CD1c-positive myeloid dendritic cell (primary cell): ENCODE measurements around the gene CMIP.
A peak's percentile ranks its signal among the peaks of the same experiment; 100 is the strongest.

Source experiments
- DNase-seq: peaks from one replicate; pipeline ENCODE4 v3.0.0-alpha.2; 2016; ENCODE audit errors: extremely low spot score

CMIP gene

DNA sequence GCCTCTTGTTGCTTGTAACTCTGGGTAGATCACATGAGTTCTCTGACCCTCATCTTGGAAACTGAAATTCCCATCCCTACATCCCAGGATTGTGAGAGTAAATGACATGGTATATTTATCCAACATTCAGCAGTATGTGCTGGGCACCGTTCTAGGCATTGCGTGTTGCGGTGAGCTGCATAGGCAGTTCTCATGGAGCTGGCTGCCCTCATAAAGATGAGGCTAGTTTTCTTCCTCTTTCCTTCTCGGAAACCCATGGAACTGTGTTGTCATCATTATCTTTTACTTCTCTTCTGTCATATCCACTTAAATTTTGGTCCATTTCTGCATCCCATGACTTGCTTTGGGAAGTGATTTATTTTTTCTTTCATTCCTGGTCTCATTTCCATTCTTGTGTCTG, 17.2 kb downstream of the CMIP start:
- peak; percentile 77 for DNase-seq

DNA sequence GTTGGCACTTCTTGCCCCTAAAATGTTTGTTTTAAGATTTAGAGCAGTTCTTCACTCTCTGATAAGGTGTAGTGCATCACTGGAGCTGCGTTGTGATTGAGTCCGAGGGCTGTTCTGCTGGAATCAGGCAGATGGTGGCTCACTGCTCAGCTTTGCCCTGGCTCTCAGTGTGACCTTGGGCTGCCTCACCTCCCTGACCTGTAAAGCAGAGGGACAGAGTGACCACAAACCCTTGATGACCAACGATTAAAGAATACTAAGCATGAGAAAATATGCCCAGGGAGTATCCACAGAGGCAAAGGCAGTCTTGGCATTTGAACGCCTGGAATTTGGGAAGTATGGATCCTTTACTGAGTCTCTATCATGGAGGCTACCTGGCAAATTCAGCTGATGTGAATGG, 18.1 kb downstream of the CMIP start:
- no peak for DNase-seq

DNA sequence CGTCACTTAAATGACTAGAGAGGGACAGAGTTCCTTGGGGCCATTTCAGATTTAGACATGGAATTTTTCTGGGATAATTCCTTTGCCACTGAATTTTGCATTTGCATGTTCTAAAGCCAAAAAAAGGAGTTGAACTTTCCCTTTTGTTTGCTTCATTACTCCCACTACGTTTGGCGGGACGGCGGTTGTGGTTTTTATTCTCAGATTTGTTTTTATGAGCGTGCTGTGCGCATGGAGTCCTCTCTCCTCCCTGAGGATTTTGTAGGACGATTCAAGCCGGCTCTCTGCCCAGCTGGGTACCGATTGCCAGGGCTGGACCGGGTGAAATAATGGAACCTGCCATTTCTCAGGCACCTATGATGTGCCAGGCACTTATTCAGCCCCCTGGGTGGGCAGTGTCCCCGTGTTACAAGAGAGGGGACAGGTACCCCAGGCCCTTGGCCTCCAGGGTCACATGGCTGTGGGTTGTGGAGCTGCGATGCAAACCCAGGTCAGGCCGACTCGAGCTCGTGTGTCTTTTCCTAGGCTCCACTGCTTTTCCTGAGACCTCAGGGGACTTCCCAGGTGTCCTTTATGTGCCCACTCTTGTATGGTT, 18.8 kb downstream of the CMIP start:
- no peak for DNase-seq

DNA sequence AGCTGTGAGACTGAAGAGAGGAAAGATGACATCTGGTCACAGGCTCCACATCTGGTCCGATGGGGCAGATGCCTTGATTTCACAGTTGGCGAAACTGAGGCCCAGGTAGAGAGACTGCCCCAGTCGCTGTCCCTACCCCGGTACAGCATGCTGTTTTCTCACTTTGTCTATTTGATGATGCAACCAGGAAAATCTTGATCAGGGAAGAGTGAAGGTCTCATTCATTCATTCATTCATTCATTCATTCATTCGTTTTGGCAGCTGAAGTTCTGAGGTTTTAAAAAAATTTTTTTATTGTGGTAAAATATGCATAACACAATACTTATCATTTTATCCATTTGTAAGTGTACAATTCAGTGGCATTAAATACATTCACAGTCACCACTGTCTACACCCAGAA, 19.7 kb downstream of the CMIP start:
- DNase-seq, result no peak

DNA sequence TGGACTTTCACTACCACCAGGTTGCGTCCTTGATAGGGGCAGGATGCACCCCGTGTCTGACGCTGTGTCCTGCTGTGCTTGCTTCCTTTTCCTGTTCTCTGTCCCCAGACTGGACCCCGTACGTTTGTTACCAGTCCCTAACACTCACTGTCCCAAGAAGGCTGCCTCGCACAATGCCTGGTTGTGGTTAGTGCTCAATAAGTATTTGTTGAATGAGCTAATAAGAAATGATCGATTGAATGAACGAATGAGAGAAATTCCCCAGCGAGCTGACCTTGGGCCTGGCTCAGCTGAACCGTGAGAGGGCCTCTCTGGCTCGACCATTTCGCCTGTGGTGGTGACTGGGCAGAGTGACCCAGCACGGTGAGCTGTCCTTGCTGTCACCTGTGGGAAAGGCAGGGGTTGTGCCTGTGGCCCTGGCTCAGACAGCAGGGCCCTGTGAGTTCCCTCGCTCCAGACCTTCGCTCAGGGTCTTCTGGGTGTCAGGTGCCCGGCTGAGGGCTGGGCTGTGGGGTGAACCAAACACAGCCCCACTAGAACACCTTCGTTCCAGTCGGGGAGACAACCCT, 20.9 kb downstream of the CMIP start:
- DNase-seq, result no peak

DNA sequence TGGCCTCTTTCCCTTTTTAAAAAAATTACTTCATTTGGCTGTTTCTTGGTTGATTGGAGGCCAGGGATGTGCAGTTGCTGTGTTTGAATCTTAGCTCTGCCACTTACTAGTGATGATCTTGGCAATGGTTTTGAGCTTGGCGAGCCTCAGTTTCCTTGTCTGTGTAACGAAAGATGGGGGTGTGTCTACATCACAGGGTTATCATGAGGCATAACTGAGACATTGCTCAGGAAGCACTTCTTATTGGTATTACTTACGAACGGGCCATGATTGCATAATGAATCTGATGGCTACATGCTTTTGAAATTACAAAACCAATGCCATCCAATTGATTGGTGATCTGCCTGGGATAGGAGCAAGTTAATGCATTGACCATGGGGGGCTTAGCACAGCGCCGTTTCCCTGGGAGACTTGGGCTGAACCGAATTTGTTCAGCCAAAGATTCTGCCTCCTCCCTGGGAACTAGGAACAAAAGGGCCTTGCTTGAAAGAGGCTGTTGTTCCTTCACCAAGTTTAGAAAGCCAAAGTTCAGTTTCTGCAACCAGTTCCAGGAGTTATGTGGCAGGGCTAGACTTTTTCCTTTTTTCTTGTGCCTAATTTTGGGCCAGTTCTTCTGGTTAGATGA, 21.9 kb downstream of the CMIP start:
- no peak for DNase-seq

DNA sequence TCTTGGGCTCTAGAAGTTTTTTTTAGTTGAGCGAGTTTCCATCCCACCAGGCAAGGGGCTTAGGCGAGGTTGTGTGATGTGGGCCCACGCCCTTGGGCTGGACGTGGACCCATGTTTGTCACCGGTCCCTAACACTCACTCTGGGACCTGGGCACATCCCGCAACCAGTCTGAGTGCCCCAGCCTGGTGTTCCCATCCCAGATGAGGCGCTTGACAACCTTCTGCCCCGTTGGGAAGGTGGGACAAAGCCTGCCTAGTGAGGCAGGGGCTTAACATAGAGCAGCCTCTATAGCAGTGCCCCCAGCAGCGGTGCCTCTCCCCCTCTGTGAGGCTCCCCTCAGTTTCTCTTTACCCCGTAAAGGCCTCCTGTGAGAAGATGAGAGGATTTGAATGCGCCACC, 22.5 kb downstream of the CMIP start:
- DNase-seq, result no peak

DNA sequence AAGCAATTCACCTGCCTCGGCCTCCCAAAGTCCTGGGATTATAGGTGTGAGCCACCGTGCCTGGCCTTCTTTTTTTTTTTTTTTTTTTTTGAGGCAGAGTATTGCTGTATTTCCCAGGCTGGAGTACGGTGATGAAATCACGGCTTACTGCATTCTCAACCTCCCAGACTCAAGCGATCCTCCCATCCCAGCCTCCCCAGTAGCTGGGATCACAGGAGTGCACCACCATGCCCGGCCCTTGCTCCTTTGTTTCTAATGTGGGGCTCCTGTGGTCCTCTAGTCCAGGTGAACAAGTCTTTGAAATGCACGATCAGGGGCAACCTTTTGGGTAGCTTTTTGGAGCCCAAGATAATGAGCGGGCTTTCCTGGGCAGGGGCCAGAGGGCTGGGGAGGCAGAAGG, 23.2 kb downstream of the CMIP start:
- no peak for DNase-seq

DNA sequence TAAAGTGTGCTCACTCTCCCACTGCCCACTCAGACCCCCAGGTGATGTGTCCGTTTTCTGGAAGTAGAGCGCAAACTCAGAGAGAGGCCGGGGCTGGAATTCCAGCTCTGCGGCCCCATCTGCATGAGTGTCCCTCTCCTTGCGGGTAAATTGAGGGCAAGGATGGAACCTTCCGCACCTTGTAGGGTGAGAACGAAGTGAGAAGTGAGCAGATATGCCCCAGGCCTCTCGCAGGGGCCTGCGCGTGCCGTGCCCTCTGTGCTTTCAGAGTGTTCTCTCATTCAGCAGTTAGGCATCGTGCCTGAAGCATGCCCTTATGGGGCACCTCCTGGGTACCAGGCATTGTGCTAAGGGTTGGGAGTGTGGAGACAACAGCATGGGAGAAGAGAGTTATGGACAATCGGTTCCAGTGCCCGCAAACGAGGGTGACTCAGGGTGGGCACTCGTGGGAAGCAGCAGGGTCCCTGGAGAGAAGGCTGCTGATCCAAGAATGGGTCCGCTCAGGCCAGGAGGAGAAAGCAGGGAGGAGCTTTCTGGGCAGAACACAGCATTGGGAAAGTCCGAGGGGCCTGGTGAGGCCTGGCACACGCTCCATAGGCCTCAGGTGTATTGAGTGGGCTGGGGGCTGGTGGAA, 23.8 kb downstream of the CMIP start:
- DNase-seq, result no peak

DNA sequence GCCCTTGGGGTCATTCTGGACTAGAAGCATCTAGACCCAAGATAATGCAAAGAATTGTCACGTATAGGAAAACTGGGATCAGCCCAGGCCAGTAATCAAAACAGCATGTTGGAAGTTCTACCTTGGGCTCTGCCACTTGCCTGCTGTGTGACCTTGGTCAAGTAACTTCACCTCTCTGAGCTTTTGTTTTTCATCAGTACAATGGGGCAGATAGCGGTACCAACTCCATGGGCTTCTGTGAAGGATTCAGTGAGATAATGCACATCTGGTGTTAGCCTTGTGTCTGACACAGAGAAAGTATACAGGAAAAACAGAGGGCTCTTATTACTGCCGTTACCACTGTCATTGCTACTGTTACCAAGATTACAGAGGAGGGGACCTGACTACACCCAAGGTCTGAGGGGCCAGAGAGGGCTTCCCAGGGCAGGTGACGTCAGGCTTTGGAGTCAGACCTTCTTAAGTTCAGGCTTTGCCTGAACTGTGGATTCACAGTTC, 24.6 kb downstream of the CMIP start:
- DNase-seq, result no peak

DNA sequence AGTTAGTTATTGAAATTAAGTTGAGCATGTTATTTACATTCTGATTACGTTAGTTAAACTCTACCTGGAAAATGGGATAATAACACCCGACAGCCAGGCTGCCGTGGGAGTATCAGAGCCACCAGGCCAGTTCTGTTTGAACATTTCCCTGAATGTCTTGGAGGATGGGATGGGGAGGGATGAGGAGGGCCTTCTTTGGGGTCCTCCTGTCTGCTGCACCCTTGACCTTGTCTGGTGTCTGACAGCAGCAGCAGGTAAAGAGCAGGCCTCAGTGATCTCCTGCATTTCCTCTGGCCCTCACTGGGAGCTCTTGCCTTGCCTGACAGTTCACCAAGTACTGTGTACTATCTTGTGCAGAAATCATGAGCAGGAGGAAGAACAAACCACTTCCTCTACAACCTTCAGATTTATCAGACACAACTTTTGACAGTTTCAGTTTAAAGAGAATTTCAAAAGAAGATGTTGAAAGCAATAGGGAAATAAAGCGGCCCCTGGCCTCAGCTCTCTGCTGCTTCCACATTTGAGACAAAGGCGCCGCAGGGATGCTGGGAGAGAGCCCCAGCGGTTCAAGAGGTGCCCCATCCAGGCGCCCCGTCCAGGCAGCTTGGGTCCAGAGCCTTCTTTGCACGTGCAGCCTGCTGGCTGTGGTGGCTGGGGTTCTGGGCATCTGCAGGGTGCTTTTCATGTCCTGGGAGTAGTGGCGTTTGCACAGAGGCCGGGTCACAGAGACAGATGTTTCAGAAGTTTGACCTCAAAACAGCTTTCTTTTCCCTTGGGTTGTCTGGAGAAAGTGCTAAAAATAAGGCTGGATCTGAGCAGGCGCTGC, 25.3 kb downstream of the CMIP start:
- DNase-seq, result peak; percentile 92

DNA sequence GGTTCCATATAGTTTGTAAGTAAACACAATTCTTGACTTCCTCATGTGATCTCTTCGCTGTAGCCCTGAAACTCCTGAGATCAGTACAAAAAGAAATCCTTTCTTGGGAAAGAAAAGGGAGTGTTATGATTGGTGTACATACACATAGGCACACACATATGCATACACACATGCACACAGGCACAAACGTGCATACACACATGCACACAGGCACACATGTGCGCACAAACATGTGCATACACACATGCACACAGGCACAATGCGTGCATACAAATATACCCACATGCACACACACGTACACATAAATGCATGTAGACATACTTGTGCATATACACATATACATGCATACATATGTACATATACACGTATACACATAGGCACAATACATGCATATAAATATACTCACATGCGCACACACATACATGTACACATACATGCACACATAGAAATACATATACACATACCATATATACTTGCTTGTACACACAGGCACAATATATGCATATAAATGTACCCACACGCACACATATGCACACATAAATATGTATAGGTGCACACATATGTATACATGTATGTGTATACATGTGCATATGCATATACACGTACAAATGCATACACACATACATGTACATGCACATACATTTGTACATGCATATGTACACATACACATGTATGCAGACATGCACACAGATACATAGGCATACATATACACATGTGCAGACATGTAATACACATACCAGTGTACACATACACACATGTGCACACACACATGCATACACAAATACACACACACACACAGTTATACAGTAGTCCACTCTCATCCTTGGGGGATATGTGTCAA, 26.4 kb downstream of the CMIP start:
- DNase-seq, result no peak

DNA sequence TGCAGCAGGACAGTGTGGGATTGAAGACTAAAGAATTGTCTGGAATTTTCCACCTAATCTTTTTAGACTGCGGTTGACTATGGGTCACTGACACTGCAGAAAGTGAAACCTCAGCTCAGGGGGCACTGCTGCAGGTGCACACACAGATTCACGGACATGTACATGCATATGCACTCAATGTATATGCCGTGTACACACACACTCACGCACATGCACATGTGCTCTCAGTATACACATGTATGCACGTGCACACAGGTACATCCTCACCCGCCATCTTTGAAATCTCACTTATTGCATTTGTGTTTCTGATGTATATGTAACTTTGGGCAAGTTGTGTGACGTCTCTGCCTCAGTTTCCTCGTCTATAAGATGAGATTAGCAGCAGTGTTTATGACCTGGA, 27.3 kb downstream of the CMIP start:
- DNase-seq, result no peak

DNA sequence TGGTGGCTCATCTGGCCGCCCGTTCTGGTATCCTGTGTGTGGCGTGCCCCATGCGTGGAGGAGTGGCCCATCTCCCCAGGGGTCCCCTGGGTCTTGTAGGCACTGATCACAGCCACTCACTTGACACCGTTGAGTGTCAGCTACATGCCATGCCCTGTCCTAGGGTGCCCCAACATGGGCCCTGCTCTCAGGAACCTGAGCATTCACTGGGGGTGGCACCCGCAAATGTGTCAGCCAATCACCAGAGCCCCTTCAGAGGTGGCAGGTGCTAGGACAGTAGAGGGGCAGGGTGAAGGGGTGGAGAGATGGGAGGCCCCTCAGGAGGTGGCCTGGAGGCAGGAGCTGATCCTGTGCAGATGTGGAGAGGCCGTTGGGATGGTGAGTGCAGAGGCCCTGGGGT, 27.8 kb downstream of the CMIP start:
- no peak for DNase-seq

DNA sequence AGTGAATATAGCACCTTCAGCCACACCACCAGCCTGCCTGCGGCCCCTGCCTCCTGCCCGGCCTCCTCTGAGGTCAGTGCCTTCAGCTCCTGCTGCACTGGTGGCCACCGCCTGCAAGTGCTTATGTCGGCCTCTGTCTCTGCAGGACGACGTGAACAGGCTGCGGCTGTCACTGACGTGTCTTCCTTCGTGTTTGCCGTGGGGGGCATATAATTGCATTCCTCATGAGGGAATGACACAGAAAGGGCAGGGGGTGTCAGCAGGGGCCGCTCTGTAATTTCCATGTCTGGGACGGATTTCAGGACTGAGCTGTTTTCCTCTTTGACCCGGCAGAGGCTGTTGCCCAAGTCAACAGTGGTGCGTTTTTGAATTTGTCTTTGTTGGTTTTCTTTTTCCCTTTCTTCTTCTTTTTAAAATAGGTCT, 28.5 kb downstream of the CMIP start:
- no peak for DNase-seq

DNA sequence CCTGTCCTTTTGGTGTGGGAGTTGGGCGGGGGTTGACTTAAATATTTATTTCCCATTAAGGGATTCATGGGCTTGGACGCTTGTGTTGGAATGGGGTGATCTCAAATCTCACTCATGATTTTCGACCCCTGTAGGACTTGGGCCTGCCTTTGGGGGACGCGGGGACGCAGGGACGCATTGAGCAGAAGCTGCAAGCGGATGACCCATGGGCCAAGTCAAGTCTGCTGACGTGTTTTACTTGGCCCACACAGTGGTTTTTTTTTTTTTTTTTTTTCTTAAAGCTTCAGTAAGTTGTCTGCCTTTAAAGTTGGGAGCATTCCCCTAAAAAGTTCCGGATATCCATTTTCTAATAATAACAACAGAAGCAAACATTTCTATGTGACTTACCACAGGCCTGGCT, 28.9 kb downstream of the CMIP start:
- DNase-seq, result peak; percentile 31

DNA sequence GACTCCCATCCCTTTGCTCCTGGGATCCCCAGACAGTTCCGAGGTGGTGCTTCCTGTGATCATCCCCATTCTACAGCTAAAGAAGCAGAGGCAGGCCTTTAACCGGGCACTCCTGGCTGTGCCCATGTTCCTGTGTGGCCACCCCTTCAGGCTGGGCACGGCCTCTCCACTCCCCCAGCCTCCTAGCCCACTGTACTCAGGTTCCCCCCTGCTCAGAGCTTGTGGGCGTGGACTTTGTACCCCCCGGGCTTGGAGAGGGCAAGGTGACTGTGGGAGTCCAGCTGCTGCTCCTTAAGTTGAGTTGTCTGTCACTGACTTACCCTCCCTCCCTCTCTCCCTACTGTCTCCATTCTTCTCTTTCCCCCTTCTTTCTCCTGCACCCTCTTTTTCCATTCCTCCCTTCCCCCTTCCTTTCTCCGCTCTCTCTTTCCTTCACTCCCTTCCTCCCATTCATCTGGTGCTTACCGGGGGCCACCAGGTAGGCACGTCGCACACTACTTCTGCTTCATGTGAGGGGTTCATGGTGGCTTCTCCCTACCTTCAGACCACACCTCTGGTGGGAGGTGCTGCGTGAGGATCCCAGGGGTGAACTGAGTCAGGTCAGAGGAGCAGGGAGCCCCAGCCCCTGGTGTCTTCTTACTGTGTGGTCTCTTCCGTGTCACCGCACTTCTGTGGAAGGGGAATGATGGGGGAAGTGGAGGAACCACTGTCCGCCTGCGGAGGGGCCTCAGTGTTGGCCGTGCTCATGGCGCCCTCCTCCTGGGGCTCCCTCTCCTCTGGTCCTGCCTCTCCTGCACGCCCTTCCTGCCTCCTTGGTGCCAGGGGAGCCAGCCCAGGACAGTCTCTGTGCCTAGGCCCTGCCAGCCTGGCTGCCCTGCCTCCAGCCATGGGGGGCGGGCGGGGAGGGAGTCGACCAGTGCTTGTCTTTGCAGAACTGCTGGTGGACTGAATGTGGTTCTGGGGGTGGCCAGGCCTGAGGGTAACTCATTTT, 29.7 kb downstream of the CMIP start:
- no peak for DNase-seq

DNA sequence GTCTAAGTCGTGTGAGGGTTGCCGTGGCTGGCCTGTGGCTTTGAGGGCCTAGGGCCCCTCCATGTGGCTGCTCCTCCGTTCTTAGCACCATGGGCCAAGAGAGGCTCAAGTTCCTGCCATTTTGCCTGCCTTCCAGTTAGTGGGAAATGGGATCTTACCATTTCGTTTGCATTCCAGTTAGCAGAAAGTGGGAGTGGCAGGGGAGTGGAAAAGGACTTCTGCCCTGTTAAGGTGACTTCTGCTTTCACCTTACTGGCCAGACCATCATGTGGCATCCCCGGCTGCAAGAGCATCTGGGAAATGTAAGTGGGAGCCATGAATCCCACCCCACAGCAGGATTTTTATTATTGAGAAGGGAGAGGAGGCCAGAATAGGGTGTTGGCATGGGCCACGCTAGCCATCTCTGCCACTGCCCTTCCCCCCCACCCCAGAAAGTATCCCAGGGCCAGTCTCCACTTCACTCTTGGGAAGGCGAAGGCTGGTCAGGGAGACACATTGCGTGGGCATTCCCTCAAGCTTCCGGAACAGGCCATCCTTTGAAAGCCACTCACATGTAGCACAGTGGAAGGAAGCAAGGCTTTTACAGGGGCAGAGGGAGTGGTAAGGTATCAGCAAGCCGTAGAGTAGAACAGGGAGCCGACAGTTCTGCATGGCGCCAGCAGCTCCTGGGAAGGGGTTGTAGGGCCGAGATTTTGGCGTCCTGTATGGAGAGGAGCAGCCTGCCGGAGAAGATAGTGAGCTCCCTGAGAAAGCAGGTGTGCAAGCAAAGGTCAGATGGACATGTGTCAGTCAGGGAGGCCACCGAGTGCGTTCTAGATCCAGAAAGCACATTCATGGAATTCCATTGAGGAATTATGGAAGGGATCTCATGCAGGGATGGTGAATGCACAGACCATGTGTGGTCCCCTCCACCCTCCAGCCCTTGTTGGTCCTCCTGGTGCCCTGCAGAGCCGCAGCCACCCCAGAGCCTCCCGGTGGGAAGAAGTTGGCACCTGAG, 33.4 kb downstream of the CMIP start:
- DNase-seq, result peak; percentile 58
